GM23338 (cell line): ENCODE results near the gene LARGE1.

Experiments used
- CREB1 ChIP-seq: fragments of 250-450 bp; sonication (Bioruptor Pico); IDR thresholded peaks from 2 replicates; pipeline ENCODE4 v1.5.0; 2020; ENCODE audit warnings: low read depth, mild to moderate bottlenecking, moderate library complexity
- CTCF ChIP-seq, 2 experiments: fragments of 200-600 bp in 1 of 2; sonication (generic) in 1 of 2; conservative IDR thresholded peaks; 2 replicates each; pipeline versions ENCODE4 v1.5.1 to v1.6.1; 2016 to 2017; ENCODE audit warnings: antibody characterized with exemption in 2 of 2, low read depth in 2 of 2, mild to moderate bottlenecking in 2 of 2, moderate library complexity in 1 of 2
- ETS1 ChIP-seq: IDR thresholded peaks from 2 replicates; pipeline ENCODE4 v1.6.1; 2016; ENCODE audit warnings: antibody characterized with exemption
- JUNB ChIP-seq: IDR thresholded peaks from one replicate; pipeline ENCODE4 v1.6.1; 2016; ENCODE audit warnings: antibody characterized with exemption; ENCODE audit not compliant: unreplicated experiment
- POLR2AphosphoS5 ChIP-seq: IDR thresholded peaks from 2 replicates; pipeline ENCODE4 v1.6.1; 2016; ENCODE audit warnings: antibody characterized with exemption, low read depth
- REST ChIP-seq: IDR thresholded peaks from one replicate; pipeline ENCODE4 v1.6.1; 2018; ENCODE audit warnings: antibody characterized with exemption; ENCODE audit not compliant: unreplicated experiment
- ZNF331 ChIP-seq: fragments of 250-450 bp; sonication (Bioruptor Pico); IDR thresholded peaks from 2 replicates; pipeline ENCODE4 v1.5.0; 2020; ENCODE audit warnings: low read depth, mild to moderate bottlenecking, moderate library complexity
- ZNF462 ChIP-seq: fragments of 250-450 bp; sonication (Bioruptor Pico); IDR thresholded peaks from 2 replicates; pipeline ENCODE4 v1.5.0; 2020; ENCODE audit warnings: mild to moderate bottlenecking, moderate library complexity

- no peak for TF ChIP-seq CTCF (conservative IDR thresholded peaks at IDR 0.05; ENCODE audit: low read depth in 2 of 2)
- TF ChIP-seq ZNF331 (CRISPR knock-in tag): no peak
- no peak for TF ChIP-seq ETS1
- no peak for TF ChIP-seq REST
- no peak for TF ChIP-seq JUNB
- TF ChIP-seq ZNF462: no peak
- no peak for TF ChIP-seq CREB1 (CRISPR knock-in tag)
- no peak for TF ChIP-seq POLR2AphosphoS5
Measured at GRCh38 chr22:33710326-33710725, 209.9 kb downstream of the LARGE1 start.
